Measurements from ENCODE around the gene MYO1D. TPM values are rescaled to one million over a fixed set of nuclear protein-coding genes. Genes with fewer than 3 reads are reported as not detected.
"Not testable (repeated sequence)": the region's sequence is repeated elsewhere in the genome, so short reads cannot be mapped to it uniquely, and the experiment has no call there.

Gene MYO1D
- total RNA-seq, 4 donors from 2014 or later, result 60.4 to 89.0 (median 82.5) TPM

GRCh38 chr17:32742681-32743538, 134.0 kb downstream of the MYO1D start:
- intact Hi-C loops (cut with DNase I; ENCODE audit: low total_unique reads), result no loop called here
- TF ChIP-seq POLR2A (IDR thresholded peaks at IDR 0.05), result no peak
- no peak for TF ChIP-seq CTCF (IDR thresholded peaks at IDR 0.05)
- H3K4me3 ChIP-seq (ENCODE audit: low read depth, poor library complexity, severe bottlenecking), result no peak overlapping the region
- DNase-seq (ENCODE audit: low spot score in 2 of 2), result no peak
- 77 to 87% methylated on average over 4 of the region's 4 CpGs for WGBS, 2 donors

GRCh38 chr17:32741381-32741780, 135.5 kb downstream of the MYO1D start:
- intact Hi-C loops (cut with DNase I; ENCODE audit: low total_unique reads), result no loop called here
- TF ChIP-seq POLR2A (IDR thresholded peaks at IDR 0.05), result no peak
- TF ChIP-seq CTCF (IDR thresholded peaks at IDR 0.05), result no peak

GRCh38 chr17:32739722-32740121, 137.2 kb downstream of the MYO1D start:
- WGBS, 2 donors, result 100% methylated on average over 2 of the region's 2 CpGs
- intact Hi-C loops (cut with DNase I; ENCODE audit: low total_unique reads), result no loop called here
- DNase-seq (ENCODE audit: low spot score in 2 of 2), result no peak
- H3K4me3 ChIP-seq (ENCODE audit: low read depth, poor library complexity, severe bottlenecking), result no peak overlapping the region
- no peak for TF ChIP-seq POLR2A (IDR thresholded peaks at IDR 0.05)
- no peak for TF ChIP-seq CTCF (IDR thresholded peaks at IDR 0.05)

More at GRCh38 chr17:32741381-32741780, 135.5 kb downstream of the MYO1D start:
- DNase-seq (ENCODE audit: low spot score in 2 of 2), result no peak
- 79 to 85% methylated on average over 1 of the region's 1 CpG for WGBS, 2 donors
- H3K4me3 ChIP-seq (ENCODE audit: low read depth, poor library complexity, severe bottlenecking), result no peak overlapping the region

- intact Hi-C loops (cut with DNase I; ENCODE audit: low total_unique reads); DNase-seq (ENCODE audit: low spot score in 2 of 2); H3K4me3 ChIP-seq (ENCODE audit: low read depth, poor library complexity, severe bottlenecking): not testable (repeated sequence)
- WGBS, 2 donors, result 69 to 75% methylated on average over 4 of the region's 4 CpGs
Observed at GRCh38 chr17:32739151-32739550, 137.8 kb downstream of the MYO1D start.

DNA sequence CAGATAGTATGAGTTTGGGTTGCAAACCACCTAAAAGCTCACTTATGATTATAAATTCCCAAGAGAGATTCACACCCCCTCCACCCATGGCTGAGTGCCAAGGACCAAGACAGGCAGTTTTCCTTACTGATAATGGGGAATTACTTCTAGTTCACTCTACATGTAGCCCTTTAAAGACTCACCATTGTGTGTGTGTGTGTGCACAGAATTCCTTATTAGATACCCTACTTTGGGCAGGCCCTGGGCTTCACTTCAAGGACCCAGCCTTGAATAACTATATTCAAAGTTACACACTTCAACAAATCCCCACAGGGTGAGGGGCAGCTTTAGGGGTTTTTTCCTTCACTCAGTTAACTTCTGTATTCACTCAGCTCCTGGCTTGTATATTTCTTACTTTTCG, 143.5 kb downstream of the MYO1D start:
- TF ChIP-seq POLR2A (IDR thresholded peaks at IDR 0.05) (no peak), CTCF (IDR thresholded peaks at IDR 0.05) (no peak)
- intact Hi-C loops (cut with DNase I; ENCODE audit: low total_unique reads), result no loop called here
- WGBS, 2 donors, result 94 to 97% methylated on average over 1 of the region's 1 CpG
- H3K4me3 ChIP-seq (ENCODE audit: low read depth, poor library complexity, severe bottlenecking), result no peak overlapping the region
- no peak for DNase-seq (ENCODE audit: low spot score in 2 of 2)

- H3K4me3 ChIP-seq (ENCODE audit: low read depth, poor library complexity, severe bottlenecking), result no peak overlapping the region
- intact Hi-C loops (cut with DNase I; ENCODE audit: low total_unique reads), result no loop called here
- 72 to 78% methylated on average over 5 to 6 of the region's 6 CpGs for WGBS, 2 donors
- no peak for DNase-seq (ENCODE audit: low spot score in 2 of 2)
- TF ChIP-seq CTCF (IDR thresholded peaks at IDR 0.05) (no peak), POLR2A (IDR thresholded peaks at IDR 0.05) (no peak)
Observed at GRCh38 chr17:32732900-32733299, 144.0 kb downstream of the MYO1D start.
